WI38 (cell line): ENCODE results near the gene PHF19.

Experiments used
- H3K4me3 ChIP-seq: 2 replicates; pipeline ENCODE4 v1.5.1; 2011; ENCODE audit warnings: low read depth, mild to moderate bottlenecking, control low read depth, low read length
- CTCF ChIP-seq: IDR thresholded peaks from 2 replicates; pipeline ENCODE4 v1.5.1; 2012; ENCODE audit warnings: low read depth, mild to moderate bottlenecking, control low read depth, low read length

Gene PHF19

GRCh38 chr9:120855827-120856670 is 20.9 kb downstream of the PHF19 start:
- no peak overlapping the region for H3K4me3 ChIP-seq
- TF ChIP-seq CTCF, result no peak

GRCh38 chr9:120854596-120855327 is 22.2 kb downstream of the PHF19 start:
- no peak overlapping the region for H3K4me3 ChIP-seq
- TF ChIP-seq CTCF, result no peak

- H3K4me3 ChIP-seq, result no peak overlapping the region
- TF ChIP-seq CTCF, result no peak
These were observed 23.8 kb downstream of the PHF19 start for GRCh38 chr9:120853198-120853597.

- no peak overlapping the region for H3K4me3 ChIP-seq
- no peak for TF ChIP-seq CTCF
These were observed 24.6 kb downstream of the PHF19 start for GRCh38 chr9:120852240-120853010.

GRCh38 chr9:120851449-120851848 is 25.5 kb downstream of the PHF19 start:
- TF ChIP-seq CTCF, result no peak

GRCh38 chr9:120850315-120850714 is 26.7 kb downstream of the PHF19 start:
- TF ChIP-seq CTCF, result no peak
- H3K4me3 ChIP-seq, result no peak overlapping the region

More at GRCh38 chr9:120851449-120851848, 25.5 kb downstream of the PHF19 start:
- no peak overlapping the region for H3K4me3 ChIP-seq
